Activated CD8-positive, alpha-beta memory T cell treated with anti-CD3 and anti-CD28 coated beads, Interleukin-2, amount 50 U/mL, for 24 hours (primary cell): ENCODE data around the gene FAS.

ENCODE experiments used
- DNase-seq: peaks from one replicate; pipeline ENCODE4 v3.0.0-alpha.2; 2020; ENCODE audit errors: extremely low read depth

The FAS gene

GRCh38 chr10:89035461-89035860, 44.9 kb downstream of the FAS start:
- DNase-seq = no peak

- DNase-seq = no peak
Observed at GRCh38 chr10:89037096-89037495, 46.5 kb downstream of the FAS start.

GRCh38 chr10:89042562-89042961, 52.0 kb downstream of the FAS start:
- DNase-seq = no peak

GRCh38 chr10:89043052-89043451, 52.5 kb downstream of the FAS start:
- no peak for DNase-seq

- no peak for DNase-seq
Observed at GRCh38 chr10:89047397-89047796, 56.8 kb downstream of the FAS start.

- no peak for DNase-seq
Observed at GRCh38 chr10:89051593-89051992, 61.0 kb downstream of the FAS start.

GRCh38 chr10:89053555-89053954, 63.0 kb downstream of the FAS start:
- no peak for DNase-seq

- no peak for DNase-seq
Observed at GRCh38 chr10:89055159-89055558, 64.6 kb downstream of the FAS start.

GRCh38 chr10:89062861-89063260, 72.3 kb downstream of the FAS start:
- DNase-seq = no peak

- DNase-seq = no peak
Observed at GRCh38 chr10:89063465-89063864, 72.9 kb downstream of the FAS start.

- no peak for DNase-seq
Observed at GRCh38 chr10:89064748-89065147, 74.2 kb downstream of the FAS start.
